Kidney epithelial cell (primary cell): ENCODE results near the gene PLEKHS1. TPM values are rescaled to one million over a fixed set of nuclear protein-coding genes. Genes with fewer than 3 reads are reported as not detected.

ENCODE experiments used
- DNase-seq: peaks from one replicate; pipeline ENCODE4 v3.0.0-alpha.2; 2010; ENCODE audit warnings: low read depth
- H3K27me3 ChIP-seq: 2 replicates; pipeline ENCODE4 v1.6.0; 2011; ENCODE audit warnings: low read length; ENCODE audit not compliant: control insufficient read depth, insufficient read depth
- H3K36me3 ChIP-seq: 2 replicates; pipeline ENCODE4 v1.5.1; 2011; ENCODE audit warnings: low read length; ENCODE audit not compliant: control insufficient read depth, insufficient read depth
- H3K4me3 ChIP-seq: 2 replicates; pipeline ENCODE4 v1.5.1; 2011; ENCODE audit warnings: low read depth, mild to moderate bottlenecking, control low read depth, low read length
- total RNA-seq: library from RNA; depleted of rRNA; stranded (reverse); fragments of >200 nt; gene quantifications from 2 replicates; pipeline ENCODE4 v1.2.3, GENCODE V29; 2015
- TF ChIP-seq, protein P1 (sequence below): IDR thresholded peaks from 2 replicates; pipeline ENCODE4 v1.5.1; 2011; ENCODE audit warnings: mild to moderate bottlenecking, moderate library complexity, low read length, control low read depth, inconsistent platforms; ENCODE audit not compliant: insufficient read depth, poor library complexity, severe bottlenecking

Gene PLEKHS1
- total RNA-seq, 1 donor from 2014 or later = not detected

DNA sequence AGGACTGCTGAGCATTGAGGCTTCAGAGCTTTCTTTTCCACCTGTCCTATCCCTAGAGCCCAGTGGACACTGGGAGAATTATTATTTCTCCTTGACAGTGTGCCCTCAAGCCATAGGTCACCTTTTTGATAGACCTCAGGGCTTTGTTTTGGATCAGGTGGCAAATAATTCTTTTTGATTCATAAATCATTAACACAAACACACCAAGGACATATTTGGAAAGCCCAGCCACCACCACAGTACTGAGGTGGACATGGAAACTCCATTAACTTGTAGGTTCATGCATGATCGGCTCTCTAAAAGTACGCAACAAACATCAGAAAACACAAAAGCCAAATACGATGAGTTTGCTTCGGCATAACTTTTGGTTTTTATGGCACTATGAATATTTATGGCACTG lies 17.8 kb upstream of the PLEKHS1 start:
- DNase-seq = no peak
- Histone ChIP-seq H3K36me3 (no peaks in the 10 kb centered on the region), H3K4me3 (no peak overlapping the region), H3K27me3 (no peaks in the 10 kb centered on the region)
- TF ChIP-seq, protein P1, sequence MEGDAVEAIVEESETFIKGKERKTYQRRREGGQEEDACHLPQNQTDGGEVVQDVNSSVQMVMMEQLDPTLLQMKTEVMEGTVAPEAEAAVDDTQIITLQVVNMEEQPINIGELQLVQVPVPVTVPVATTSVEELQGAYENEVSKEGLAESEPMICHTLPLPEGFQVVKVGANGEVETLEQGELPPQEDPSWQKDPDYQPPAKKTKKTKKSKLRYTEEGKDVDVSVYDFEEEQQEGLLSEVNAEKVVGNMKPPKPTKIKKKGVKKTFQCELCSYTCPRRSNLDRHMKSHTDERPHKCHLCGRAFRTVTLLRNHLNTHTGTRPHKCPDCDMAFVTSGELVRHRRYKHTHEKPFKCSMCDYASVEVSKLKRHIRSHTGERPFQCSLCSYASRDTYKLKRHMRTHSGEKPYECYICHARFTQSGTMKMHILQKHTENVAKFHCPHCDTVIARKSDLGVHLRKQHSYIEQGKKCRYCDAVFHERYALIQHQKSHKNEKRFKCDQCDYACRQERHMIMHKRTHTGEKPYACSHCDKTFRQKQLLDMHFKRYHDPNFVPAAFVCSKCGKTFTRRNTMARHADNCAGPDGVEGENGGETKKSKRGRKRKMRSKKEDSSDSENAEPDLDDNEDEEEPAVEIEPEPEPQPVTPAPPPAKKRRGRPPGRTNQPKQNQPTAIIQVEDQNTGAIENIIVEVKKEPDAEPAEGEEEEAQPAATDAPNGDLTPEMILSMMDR = no peak

DNA sequence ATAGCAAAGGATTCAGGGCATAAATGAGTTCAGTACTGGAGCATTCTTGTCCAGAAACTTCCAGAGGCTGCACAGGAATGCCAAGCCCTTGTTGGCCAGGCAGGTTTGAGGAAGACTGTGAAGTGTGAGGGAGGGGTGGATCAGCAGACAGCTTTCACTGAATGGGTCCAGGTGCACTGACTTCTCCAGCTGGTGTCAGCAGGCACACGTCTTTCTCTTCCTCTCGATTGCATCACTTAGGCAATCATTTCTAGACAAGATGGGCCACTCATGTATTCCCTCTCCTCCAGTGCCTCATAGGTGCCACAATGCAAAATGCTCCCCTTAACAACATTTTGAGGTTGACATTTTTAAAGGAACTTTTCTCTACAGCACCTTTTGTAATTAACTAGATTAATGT lies 15.6 kb upstream of the PLEKHS1 start:
- H3K36me3 ChIP-seq = no peaks in the 10 kb centered on the region
- no peak overlapping the region for H3K4me3 ChIP-seq
- no peaks in the 10 kb centered on the region for H3K27me3 ChIP-seq
- DNase-seq = peak; percentile 21
- TF ChIP-seq, protein P1 = peak; percentile 22

DNA sequence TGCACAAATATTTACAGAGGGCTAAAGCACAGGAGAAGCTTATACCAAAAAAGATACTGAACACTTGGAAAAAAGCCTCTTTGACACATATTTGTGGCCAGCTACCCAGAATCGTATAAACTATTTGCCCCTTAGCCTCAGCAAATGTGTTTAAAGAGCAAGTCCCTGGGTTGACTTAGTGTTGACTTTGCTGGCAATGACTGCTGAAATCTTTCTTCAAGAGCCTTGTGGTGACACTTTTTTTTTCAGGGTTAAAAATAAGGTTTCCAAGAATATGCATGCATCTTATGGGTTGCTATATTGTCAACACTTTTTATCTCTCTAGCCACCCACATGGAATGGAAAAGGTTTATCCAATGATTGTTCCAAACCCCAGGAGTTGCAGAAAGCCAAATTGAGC lies 14.9 kb upstream of the PLEKHS1 start:
- Histone ChIP-seq H3K4me3 (no peak overlapping the region), H3K36me3 (no peaks in the 10 kb centered on the region), H3K27me3 (no peaks in the 10 kb centered on the region)
- no peak for DNase-seq
- TF ChIP-seq, protein P1 = no peak

DNA sequence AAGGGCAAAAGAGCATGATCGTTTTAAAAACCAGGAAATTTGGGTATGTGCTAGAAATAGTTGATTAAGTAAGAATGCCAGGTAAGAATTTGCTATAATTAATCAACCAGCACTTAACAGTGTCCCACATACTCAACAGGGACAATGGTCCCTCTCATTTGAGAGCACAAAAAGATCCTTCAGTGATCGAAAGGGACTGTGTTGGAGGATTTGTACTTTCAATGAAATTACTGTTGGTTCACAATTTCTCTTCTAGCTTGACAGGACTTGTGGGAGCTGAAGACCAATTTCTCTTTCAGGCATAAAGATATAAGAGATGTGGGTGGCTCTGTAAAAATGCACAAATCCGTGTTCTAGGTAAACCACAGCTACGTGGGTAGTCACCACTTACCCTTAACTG lies 12.5 kb upstream of the PLEKHS1 start:
- H3K27me3 ChIP-seq = no peaks in the 10 kb centered on the region
- DNase-seq = no peak
- TF ChIP-seq, protein P1 = no peak
- H3K4me3 ChIP-seq = no peak overlapping the region
- no peaks in the 10 kb centered on the region for H3K36me3 ChIP-seq

DNA sequence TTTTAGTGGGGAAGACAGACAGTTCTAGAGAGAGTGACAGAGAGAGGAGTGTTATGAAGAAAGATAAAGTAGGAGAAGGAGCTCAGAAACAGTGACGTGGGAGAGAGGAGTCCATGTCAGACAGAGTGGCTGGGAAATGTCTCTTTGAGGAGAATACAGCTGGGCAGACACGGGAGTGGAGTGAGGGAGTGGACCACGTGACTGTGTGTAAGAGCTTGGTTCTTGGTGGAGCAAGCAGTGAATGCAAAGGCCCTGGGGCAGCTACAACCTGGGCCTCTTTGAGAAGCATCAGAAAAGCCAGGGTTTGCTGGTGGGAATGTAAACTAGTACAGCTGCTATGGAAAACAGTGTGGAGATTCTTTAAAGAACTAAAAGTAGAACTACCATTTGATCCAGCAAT lies 11.9 kb upstream of the PLEKHS1 start:
- Histone ChIP-seq H3K4me3 (no peak overlapping the region), H3K36me3 (no peaks in the 10 kb centered on the region), H3K27me3 (no peaks in the 10 kb centered on the region)
- DNase-seq = no peak
- TF ChIP-seq, protein P1 = no peak

DNA sequence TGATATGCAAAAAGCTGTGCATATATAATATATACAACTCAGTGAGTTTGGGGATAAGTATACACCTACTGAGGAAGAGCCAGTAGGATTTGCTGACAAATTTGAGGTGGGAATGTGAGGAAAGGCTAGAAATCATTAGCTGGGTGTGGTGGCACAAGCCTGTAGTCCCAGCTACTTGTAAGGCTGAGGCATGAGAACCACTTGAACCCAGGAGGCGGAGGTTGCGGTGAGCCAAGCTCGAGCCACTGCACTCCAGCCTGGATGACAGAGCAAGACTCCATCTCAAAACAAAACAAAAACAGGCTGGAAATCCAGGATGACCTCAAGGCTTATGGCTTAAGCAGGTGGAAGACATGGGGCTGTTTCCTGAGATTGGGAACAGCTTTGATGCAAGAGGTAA lies 10.6 kb upstream of the PLEKHS1 start:
- Histone ChIP-seq H3K4me3 (no peak overlapping the region), H3K36me3 (no peaks in the 10 kb centered on the region), H3K27me3 (no peaks in the 10 kb centered on the region)
- TF ChIP-seq, protein P1 = no peak
- DNase-seq = no peak
